GM18951 (cell line): ENCODE data around the gene REXO4.
A peak's percentile ranks its signal among the peaks of the same experiment; 100 is the strongest.

ENCODE experiments used
- POLR2A ChIP-seq: IDR thresholded peaks from 4 replicates; pipeline ENCODE4 v1.6.1; 2011; ENCODE audit warnings: mild to moderate bottlenecking; ENCODE audit not compliant: insufficient read length, insufficient read depth; ENCODE audit errors: extremely low read depth
- in situ Hi-C: fragments of 300-500 bp; cut with MboI; formaldehyde crosslinking; loops from one replicate; pipeline ENCODE4 v1.12.0; 2022; ENCODE audit warnings: low sequenced_read_pairs, mixed read lengths, inconsistent platforms; ENCODE audit not compliant: unreplicated experiment

The REXO4 gene

GRCh38 chr9:133370685-133371084, 47.1 kb downstream of the REXO4 start:
- TF ChIP-seq POLR2A: no peak

GRCh38 chr9:133369933-133370332, 47.9 kb downstream of the REXO4 start:
- in situ Hi-C loops: no loop called here
- no peak for TF ChIP-seq POLR2A

More at GRCh38 chr9:133370685-133371084, 47.1 kb downstream of the REXO4 start:
- in situ Hi-C loops: no loop called here

GRCh38 chr9:133369422-133369821, 48.4 kb downstream of the REXO4 start:
- in situ Hi-C loops: no loop called here

GRCh38 chr9:133368249-133368881, 49.4 kb downstream of the REXO4 start:
- in situ Hi-C loops: no loop called here
- TF ChIP-seq POLR2A: no peak

More at GRCh38 chr9:133369422-133369821, 48.4 kb downstream of the REXO4 start:
- no peak for TF ChIP-seq POLR2A

GRCh38 chr9:133367778-133368177, 50.0 kb downstream of the REXO4 start:
- in situ Hi-C loops: no loop called here

GRCh38 chr9:133367221-133367620, 50.6 kb downstream of the REXO4 start:
- in situ Hi-C loops: no loop called here
- TF ChIP-seq POLR2A: no peak

More at GRCh38 chr9:133367778-133368177, 50.0 kb downstream of the REXO4 start:
- no peak for TF ChIP-seq POLR2A

GRCh38 chr9:133366435-133366834, 51.4 kb downstream of the REXO4 start:
- in situ Hi-C loops: no loop called here
- TF ChIP-seq POLR2A: no peak

- TF ChIP-seq POLR2A: peak; percentile 21
- in situ Hi-C loops: no loop called here
Observed at GRCh38 chr9:133362359-133363044, 55.3 kb downstream of the REXO4 start.

GRCh38 chr9:133361507-133362092, 56.2 kb downstream of the REXO4 start:
- in situ Hi-C loops: no loop called here
- TF ChIP-seq POLR2A: no peak

GRCh38 chr9:133360400-133361393, 57.1 kb downstream of the REXO4 start:
- in situ Hi-C loops: no loop called here
- peak; percentile 24 for TF ChIP-seq POLR2A

GRCh38 chr9:133359399-133360175, 58.2 kb downstream of the REXO4 start:
- no peak for TF ChIP-seq POLR2A
- in situ Hi-C loops: no loop called here

- no peak for TF ChIP-seq POLR2A
- in situ Hi-C loops: no loop called here
Observed at GRCh38 chr9:133357656-133358055, 60.2 kb downstream of the REXO4 start.
